H9 (cell line): ENCODE results near the gene PDK2. TPM values are rescaled to one million over a fixed set of nuclear protein-coding genes. Genes with fewer than 3 reads are reported as not detected.

ENCODE experiments used
- DNase-seq: peaks from one replicate; pipeline ENCODE4 v3.0.0-alpha.2; 2017
- H2AFZ ChIP-seq: one replicate; pipeline ENCODE4 v1.6.1; 2013; ENCODE audit warnings: mild to moderate bottlenecking, low read length, control low read depth, moderate library complexity
- H2AK5ac ChIP-seq: 2 replicates; pipeline ENCODE4 v1.6.1; 2013; ENCODE audit warnings: low read length, control low read depth, mixed read lengths; ENCODE audit not compliant: insufficient read length
- H2BK120ac ChIP-seq: one replicate; pipeline ENCODE4 v1.6.1; 2013; ENCODE audit warnings: low read depth, mild to moderate bottlenecking, low read length, control low read depth, inconsistent platforms; ENCODE audit not compliant: poor library complexity, severe bottlenecking
- H2BK12ac ChIP-seq: 2 replicates; pipeline ENCODE4 v1.6.1; 2013; ENCODE audit warnings: low read length, control low read depth, mixed read lengths, low read depth; ENCODE audit not compliant: insufficient read length
- H2BK15ac ChIP-seq: 2 replicates; pipeline ENCODE4 v1.6.1; 2013; ENCODE audit warnings: low read depth, low read length, control low read depth
- H2BK20ac ChIP-seq: one replicate; pipeline ENCODE4 v1.6.1; 2013; ENCODE audit warnings: low read depth, mild to moderate bottlenecking, low read length, control low read depth, inconsistent platforms; ENCODE audit not compliant: poor library complexity, severe bottlenecking
- H2BK5ac ChIP-seq: 2 replicates; pipeline ENCODE4 v1.6.1; 2013; ENCODE audit warnings: low read length, control low read depth, mixed read lengths; ENCODE audit not compliant: insufficient read length
- H3K14ac ChIP-seq: 2 replicates; pipeline ENCODE4 v1.6.1; 2013; ENCODE audit warnings: low read length, control low read depth; ENCODE audit not compliant: insufficient read depth
- H3K18ac ChIP-seq: 2 replicates; pipeline ENCODE4 v1.6.1; 2013; ENCODE audit warnings: low read depth, mild to moderate bottlenecking, mixed read lengths, low read length, control low read depth; ENCODE audit not compliant: insufficient read length
- H3K23ac ChIP-seq: 2 replicates; pipeline ENCODE4 v1.6.1; 2013; ENCODE audit warnings: low read length, control low read depth, mixed read lengths, low read depth; ENCODE audit not compliant: insufficient read length
- H3K23me2 ChIP-seq: 2 replicates; pipeline ENCODE4 v1.6.1; 2013; ENCODE audit warnings: low read depth, mild to moderate bottlenecking, mixed read lengths, low read length, control low read depth; ENCODE audit not compliant: insufficient read length, poor library complexity, severe bottlenecking
- H3K27ac ChIP-seq: 2 replicates; pipeline ENCODE4 v1.5.1; 2013; ENCODE audit warnings: low read length, control low read depth, mixed read lengths, low read depth; ENCODE audit not compliant: insufficient read length
- H3K27me3 ChIP-seq: 2 replicates; pipeline ENCODE4 v1.6.1; 2013; ENCODE audit warnings: low read length, control low read depth, inconsistent platforms; ENCODE audit not compliant: insufficient read depth
- H3K4ac ChIP-seq: 2 replicates; pipeline ENCODE4 v1.6.1; 2013; ENCODE audit warnings: low read depth, mild to moderate bottlenecking, control low read depth, inconsistent platforms, low read length, moderate library complexity
- H3K4me1 ChIP-seq: 2 replicates; pipeline ENCODE4 v1.6.1; 2013; ENCODE audit warnings: low read length, control low read depth, inconsistent platforms; ENCODE audit not compliant: insufficient read depth
- H3K4me2 ChIP-seq: 2 replicates; pipeline ENCODE4 v1.6.1; 2013; ENCODE audit warnings: low read length, control low read depth, mixed read lengths; ENCODE audit not compliant: insufficient read length, insufficient read depth
- H3K56ac ChIP-seq: 2 replicates; pipeline ENCODE4 v1.6.1; 2013; ENCODE audit warnings: low read depth, mild to moderate bottlenecking, mixed read lengths, low read length, control low read depth; ENCODE audit not compliant: insufficient read length
- H3K79me1 ChIP-seq: 2 replicates; pipeline ENCODE4 v1.6.1; 2013; ENCODE audit warnings: low read depth, mild to moderate bottlenecking, moderate library complexity, low read length, control low read depth, inconsistent platforms; ENCODE audit not compliant: insufficient read depth, poor library complexity, severe bottlenecking
- H3K79me2 ChIP-seq: 2 replicates; pipeline ENCODE4 v1.6.1; 2013; ENCODE audit warnings: low read length, control low read depth, inconsistent platforms; ENCODE audit not compliant: insufficient read depth
- H3K9ac ChIP-seq: 2 replicates; pipeline ENCODE4 v1.6.1; 2013; ENCODE audit warnings: low read length, control low read depth, mixed read lengths; ENCODE audit not compliant: insufficient read length; ENCODE audit errors: extremely low read depth
- H3K9me3 ChIP-seq: one replicate; pipeline ENCODE4 v1.6.1; 2013; ENCODE audit warnings: low read depth, low read length, inconsistent platforms; ENCODE audit not compliant: control insufficient read depth
- H3T11ph ChIP-seq: one replicate; pipeline ENCODE4 v1.6.1; 2013; ENCODE audit warnings: mild to moderate bottlenecking, low read length, control low read depth, inconsistent platforms
- H4K20me1 ChIP-seq: one replicate; pipeline ENCODE4 v1.6.1; 2013; ENCODE audit not compliant: control insufficient read depth, insufficient read length, insufficient read depth
- H4K5ac ChIP-seq: 2 replicates; pipeline ENCODE4 v1.6.1; 2013; ENCODE audit warnings: low read depth, mild to moderate bottlenecking, mixed read lengths, low read length, control low read depth; ENCODE audit not compliant: insufficient read length
- H4K8ac ChIP-seq: replicated peaks from 2 replicates; pipeline ENCODE4 v1.6.1; 2013; ENCODE audit warnings: low read length, control low read depth, mixed read lengths, low read depth; ENCODE audit not compliant: insufficient read length
- H4K91ac ChIP-seq: 2 replicates; pipeline ENCODE4 v1.6.1; 2013; ENCODE audit warnings: low read depth, mild to moderate bottlenecking, moderate library complexity, mixed read lengths, low read length, control low read depth; ENCODE audit not compliant: insufficient read length
- H3K27ac Mint-ChIP-seq, 3 experiments: 2 replicates in 2 of 3; 3 replicates in 1 of 3; pipeline ENCODE4 v1.8.0; 2020 to 2021; ENCODE audit warnings: mixed read lengths in 3 of 3, mild to moderate bottlenecking in 1 of 3, moderate library complexity in 1 of 3
- H3K27me3 Mint-ChIP-seq: 2 replicates; pipeline ENCODE4 v1.8.0; 2021; ENCODE audit warnings: low read depth, mild to moderate bottlenecking, moderate library complexity, mixed read lengths
- H3K36me3 Mint-ChIP-seq, 3 experiments: 2 replicates in 2 of 3; 3 replicates in 1 of 3; pipeline ENCODE4 v1.8.0; 2020 to 2021; ENCODE audit warnings: low read depth in 3 of 3, mixed read lengths in 3 of 3; ENCODE audit not compliant: insufficient read depth in 1 of 3
- H3K4me1 Mint-ChIP-seq, 2 experiments: 2 replicates each; pipeline ENCODE4 v1.8.0; 2020; ENCODE audit warnings: mixed read lengths in 2 of 2
- H3K4me3 Mint-ChIP-seq, 2 experiments: 2 replicates in 1 of 2; 3 replicates in 1 of 2; pipeline ENCODE4 v1.8.0; 2020 to 2021; ENCODE audit warnings: mild to moderate bottlenecking in 2 of 2, mixed read lengths in 2 of 2, moderate library complexity in 1 of 2
- H3K9me3 Mint-ChIP-seq, 2 experiments: 2 replicates in 1 of 2; 3 replicates in 1 of 2; pipeline ENCODE4 v1.8.0; 2020; ENCODE audit warnings: mild to moderate bottlenecking in 2 of 2, mixed read lengths in 2 of 2, moderate library complexity in 1 of 2
- WGBS: extraction: QIAGEN DNeasy Blood & Tissue Kit; methylation state at CpG from one replicate; pipeline ENCODE4 v1.1.7; 2013; ENCODE audit warnings: missing lambda C conversion rate, low lambda C conversion rate, mixed read lengths; ENCODE audit not compliant: insufficient read length; ENCODE audit errors: extremely low coverage; 5-methylcytosine and 5-hydroxymethylcytosine counted together
- total RNA-seq: library from RNA; stranded (reverse); gene quantifications from 2 replicates; pipeline ENCODE4 v1.2.1, GENCODE V29; 2021
- TF ChIP-seq, protein P1 (sequence below): fragments of 200-600 bp; sonication (generic); conservative IDR thresholded peaks from 3 replicates; pipeline ENCODE4 v1.8.0; 2021; ENCODE audit warnings: antibody characterized with exemption, mild to moderate bottlenecking

PDK2 gene
- total RNA-seq, 1 experiment from 2014 or later, result 19.9 TPM

DNA sequence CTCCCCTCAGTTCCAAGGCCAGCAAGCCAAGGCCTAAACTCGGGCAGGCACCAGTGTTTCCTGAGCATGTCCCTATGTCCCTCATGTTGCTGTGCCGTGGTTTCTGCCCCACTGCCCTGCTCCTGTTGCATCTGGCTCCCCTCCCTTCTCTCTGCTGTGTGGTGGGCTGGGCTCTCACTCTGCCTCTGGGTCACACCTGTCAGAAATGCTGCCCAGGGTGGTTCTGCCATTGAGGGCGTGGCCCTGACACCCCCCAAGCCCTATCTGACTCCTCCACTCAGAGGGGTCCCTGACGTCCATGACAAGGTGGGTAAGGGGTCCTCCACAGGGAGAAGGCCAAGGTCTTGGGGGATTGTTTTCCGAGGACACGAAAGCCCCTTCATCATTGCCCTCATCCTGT lies 48.5 kb upstream of the PDK2 start:
- Histone ChIP-seq H2BK15ac (no peak overlapping the region), H3K9ac (no peak overlapping the region), H3K4me2 (no peak overlapping the region), H3K23ac (no peak overlapping the region), H3K27ac (no peak overlapping the region), H3T11ph (no peak overlapping the region), H3K27me3 (no peaks in the 10 kb centered on the region), H2BK20ac (no peak overlapping the region), H3K4ac (no peak overlapping the region), H4K5ac (no peak overlapping the region), H4K8ac (no peak overlapping the region), H3K18ac (no peak overlapping the region), H4K20me1 (no peaks in the 10 kb centered on the region), H2AFZ (no peak overlapping the region), H3K14ac (no peak overlapping the region), H3K4me1 (peaks cover 7% of the 10 kb centered on the region; the same call in 1 of the 2 replicates), H2BK120ac (no peak overlapping the region), H3K23me2 (no peaks in the 10 kb centered on the region), H4K91ac (no peak overlapping the region), H3K56ac (no peak overlapping the region), H2AK5ac (no peak overlapping the region), H3K79me2 (no peaks in the 10 kb centered on the region), H2BK5ac (no peak overlapping the region), H2BK12ac (no peak overlapping the region), H3K79me1 (no peaks in the 10 kb centered on the region), H3K9me3 (no peaks in the 10 kb centered on the region)
- TF ChIP-seq, protein P1, sequence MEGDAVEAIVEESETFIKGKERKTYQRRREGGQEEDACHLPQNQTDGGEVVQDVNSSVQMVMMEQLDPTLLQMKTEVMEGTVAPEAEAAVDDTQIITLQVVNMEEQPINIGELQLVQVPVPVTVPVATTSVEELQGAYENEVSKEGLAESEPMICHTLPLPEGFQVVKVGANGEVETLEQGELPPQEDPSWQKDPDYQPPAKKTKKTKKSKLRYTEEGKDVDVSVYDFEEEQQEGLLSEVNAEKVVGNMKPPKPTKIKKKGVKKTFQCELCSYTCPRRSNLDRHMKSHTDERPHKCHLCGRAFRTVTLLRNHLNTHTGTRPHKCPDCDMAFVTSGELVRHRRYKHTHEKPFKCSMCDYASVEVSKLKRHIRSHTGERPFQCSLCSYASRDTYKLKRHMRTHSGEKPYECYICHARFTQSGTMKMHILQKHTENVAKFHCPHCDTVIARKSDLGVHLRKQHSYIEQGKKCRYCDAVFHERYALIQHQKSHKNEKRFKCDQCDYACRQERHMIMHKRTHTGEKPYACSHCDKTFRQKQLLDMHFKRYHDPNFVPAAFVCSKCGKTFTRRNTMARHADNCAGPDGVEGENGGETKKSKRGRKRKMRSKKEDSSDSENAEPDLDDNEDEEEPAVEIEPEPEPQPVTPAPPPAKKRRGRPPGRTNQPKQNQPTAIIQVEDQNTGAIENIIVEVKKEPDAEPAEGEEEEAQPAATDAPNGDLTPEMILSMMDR, result no peak
- no CpG with 5 or more reads among the region's 6 CpGs for WGBS
- Mint-ChIP-seq H3K36me3 (no peaks in the 10 kb centered on the region; a peak in 1 of 7 replicates), H3K27me3 (peaks cover 4% of the 10 kb centered on the region), H3K27ac (peak overlapping the region in 1 of 3 experiments; percentile 53; a peak in 1 of 7 replicates), H3K4me3 (no peak overlapping the region), H3K9me3 (no peaks in the 10 kb centered on the region), H3K4me1 (peaks cover 34 to 38% of the 10 kb centered on the region in 2 experiments)
- no peak for DNase-seq
